Measurements from ENCODE around the gene MRPL20.

DNA sequence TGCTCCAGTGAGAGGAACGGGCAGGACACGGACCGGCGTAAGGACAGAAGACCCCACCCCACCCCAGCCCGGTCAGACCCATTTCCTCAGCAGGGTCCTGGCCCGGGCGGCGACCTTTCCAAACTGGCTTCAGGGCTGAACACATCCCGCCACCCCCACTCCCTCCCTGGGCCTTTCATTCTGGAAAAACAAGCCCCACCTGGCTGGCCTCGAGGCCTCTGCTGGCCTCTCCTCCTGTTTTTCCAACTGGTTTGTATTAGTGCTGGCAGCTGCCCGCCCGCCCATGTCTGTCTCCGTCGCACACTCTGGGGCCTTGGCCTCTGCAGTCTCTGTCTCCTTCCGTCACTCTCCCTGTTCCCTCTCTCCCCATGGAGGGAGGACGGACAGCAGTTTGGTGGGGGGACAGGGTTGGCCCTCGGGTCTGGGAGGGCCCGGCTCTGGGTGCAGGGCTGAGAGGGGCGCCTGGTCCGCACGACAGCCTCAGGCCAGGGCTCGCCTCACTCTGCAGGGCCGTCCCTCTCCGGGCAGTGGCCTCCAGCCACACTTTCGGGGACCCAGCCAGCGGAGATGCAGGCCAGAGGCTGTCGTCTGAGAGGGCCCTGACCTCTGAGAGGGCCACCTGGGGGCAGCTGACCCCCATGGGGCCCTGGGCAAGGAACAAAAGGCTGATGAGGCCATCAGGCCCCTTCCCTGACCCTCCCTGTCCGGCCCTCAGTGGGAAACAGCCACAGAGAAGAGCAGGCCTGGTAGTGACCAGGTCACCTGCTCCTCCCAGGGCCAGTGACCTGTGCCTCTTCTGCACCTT lies 47.2 kb downstream of the MRPL20 start:
- TF ChIP-seq, protein P1, sequence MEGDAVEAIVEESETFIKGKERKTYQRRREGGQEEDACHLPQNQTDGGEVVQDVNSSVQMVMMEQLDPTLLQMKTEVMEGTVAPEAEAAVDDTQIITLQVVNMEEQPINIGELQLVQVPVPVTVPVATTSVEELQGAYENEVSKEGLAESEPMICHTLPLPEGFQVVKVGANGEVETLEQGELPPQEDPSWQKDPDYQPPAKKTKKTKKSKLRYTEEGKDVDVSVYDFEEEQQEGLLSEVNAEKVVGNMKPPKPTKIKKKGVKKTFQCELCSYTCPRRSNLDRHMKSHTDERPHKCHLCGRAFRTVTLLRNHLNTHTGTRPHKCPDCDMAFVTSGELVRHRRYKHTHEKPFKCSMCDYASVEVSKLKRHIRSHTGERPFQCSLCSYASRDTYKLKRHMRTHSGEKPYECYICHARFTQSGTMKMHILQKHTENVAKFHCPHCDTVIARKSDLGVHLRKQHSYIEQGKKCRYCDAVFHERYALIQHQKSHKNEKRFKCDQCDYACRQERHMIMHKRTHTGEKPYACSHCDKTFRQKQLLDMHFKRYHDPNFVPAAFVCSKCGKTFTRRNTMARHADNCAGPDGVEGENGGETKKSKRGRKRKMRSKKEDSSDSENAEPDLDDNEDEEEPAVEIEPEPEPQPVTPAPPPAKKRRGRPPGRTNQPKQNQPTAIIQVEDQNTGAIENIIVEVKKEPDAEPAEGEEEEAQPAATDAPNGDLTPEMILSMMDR (IDR thresholded peaks at IDR 0.05), result no peak
- TF ChIP-seq POLR2A (IDR thresholded peaks at IDR 0.05), result no peak
